Fibroblast of the conjunctiva (primary cell): ENCODE measurements around the gene KCNMA1.
"Not testable (repeated sequence)": the region's sequence is repeated elsewhere in the genome, so short reads cannot be mapped to it uniquely, and the experiment has no call there.

Experiments
- DNase-seq: peaks from one replicate; pipeline ENCODE4 v3.0.0-alpha.2; 2010; ENCODE audit warnings: low read depth

KCNMA1 gene

DNA sequence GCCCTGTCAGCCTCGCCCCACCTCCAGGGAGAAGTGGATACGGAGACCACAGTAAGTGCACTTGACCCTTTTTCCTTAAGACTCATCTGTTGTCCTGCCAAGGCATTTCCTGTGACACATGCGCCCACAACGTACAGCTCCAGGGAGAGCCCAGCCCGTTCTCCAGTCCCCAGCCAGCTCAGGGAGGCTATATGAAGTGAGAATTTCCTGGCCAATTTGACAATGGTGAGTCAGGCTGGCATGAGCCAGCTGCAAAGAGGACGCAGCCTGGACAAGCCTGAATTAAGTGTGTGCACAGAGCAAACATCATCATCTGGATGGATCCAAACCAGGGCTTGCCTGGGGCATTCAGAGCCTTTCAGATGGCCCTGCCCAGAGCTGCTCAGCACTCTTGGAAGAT lies 244.8 kb downstream of the KCNMA1 start:
- DNase-seq = peak; percentile 82

DNA sequence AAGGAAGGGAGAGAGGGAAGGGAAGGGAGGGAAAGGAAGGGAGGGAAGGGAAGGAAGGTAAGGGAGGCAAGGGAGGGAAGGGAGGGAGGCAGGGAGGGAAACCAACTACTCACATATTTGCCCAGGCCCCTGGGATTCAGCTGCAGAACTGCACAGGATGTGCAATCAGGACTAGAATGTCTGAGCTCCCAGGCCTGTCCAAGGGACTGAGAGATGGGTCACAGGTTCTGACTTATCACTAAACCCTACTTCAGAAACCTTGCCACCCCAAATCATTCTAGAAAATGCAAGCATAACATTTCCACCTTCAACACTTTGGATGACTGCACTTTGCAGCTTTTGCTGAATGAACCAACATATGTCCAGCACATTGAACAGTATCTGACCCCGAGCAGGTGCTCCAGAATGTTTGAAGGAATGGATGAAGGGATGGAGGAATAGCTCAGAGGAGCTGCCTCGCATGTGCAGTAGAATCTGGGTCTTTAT lies 245.3 kb downstream of the KCNMA1 start:
- DNase-seq = no peak

DNA sequence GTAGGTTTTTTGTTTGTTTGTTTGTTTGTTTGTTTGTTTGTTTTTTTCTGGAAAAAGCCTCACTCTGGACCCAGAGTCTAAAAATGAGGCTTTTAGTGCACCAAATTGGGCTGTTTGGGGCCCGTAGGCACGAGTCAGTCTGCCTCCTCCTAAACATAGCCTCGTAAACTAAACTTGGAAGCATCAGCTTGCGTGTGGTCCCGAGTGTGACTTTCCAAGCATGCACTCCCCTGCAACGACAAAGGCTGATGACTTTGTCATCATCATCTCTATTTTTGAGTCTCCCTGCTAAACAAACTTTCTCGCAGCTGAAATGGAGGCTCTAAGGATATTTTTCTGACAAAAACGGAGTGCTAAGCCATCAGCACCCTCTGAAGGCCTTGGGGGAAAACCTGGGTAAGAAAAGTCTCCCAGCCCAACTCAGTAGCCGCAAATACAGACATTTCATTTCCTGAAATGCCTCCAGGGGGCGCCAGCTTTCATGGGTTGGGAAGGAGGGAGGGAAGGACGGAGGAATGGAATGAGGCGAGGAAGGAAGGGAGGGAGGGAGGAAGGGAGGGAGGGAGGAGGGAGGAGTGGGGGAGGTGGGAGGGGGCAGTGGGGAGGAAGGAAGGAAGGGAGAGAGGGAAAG lies 245.9 kb downstream of the KCNMA1 start:
- DNase-seq = peak; percentile 76

- no peak for DNase-seq
These were observed 247.1 kb downstream of the KCNMA1 start for GRCh38 chr10:77390481-77390891.

DNA sequence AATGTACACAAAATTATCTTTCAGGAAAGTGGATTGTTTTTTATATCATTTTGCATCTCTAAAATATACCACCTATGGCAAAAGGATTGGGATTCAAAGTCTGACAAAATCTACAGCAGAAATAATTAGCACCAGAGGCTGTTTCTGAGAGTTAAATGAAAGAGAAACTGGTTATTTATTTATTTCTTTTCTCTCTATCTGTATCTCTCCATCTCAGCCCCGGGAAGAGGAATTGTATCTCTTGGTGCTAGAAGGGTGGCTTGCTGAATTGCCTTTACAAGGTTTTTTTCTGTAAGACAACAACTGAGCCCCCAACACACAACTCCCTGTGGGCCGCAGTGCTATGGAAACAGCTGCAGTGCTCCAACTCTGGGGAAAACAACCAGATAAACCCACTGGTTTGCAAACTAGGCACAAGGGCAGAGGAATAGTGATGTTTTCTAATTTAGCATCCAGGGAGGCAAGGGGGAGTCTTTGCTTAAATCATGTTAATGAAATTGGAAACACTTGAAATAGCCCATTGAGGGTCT lies 249.0 kb downstream of the KCNMA1 start:
- DNase-seq = no peak

DNA sequence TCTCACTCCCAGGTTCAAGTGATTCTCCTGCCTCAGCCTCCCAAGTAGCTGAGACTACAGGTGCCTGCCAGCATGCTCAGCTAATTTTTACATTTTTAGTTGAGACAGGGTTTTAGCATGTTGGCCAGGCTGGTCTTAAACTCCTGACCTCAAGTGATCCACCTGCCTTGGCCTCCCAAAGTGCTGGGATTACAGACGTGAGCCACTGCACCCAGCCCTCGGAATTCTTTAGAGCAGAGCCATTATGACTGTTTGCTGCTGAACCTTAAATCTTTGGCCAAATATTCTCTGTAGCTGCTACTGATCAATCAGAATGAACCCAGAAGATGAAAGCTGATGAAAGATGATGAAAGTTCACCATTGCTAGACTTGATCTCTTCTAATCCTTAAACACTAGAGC lies 249.9 kb downstream of the KCNMA1 start:
- not testable (repeated sequence) for DNase-seq

DNA sequence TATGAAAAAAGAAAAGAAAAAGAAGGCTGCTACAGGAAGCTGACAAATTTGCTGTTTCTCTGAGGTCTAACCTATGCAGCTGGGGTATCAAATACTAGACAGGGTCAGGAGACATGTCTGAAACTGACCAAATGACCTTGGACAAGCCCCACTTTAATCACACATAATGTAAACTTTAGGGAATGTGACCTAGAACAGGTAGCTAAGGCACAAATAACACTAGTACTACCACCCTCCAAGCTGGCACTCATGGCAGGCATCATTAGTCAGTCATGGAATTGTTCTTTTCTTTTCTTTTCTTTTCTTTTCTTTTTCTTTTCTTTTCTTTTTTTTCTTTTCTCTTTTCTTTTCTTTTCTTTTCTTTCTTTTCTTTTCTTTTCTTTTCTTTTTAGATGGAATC lies 250.4 kb downstream of the KCNMA1 start:
- no peak for DNase-seq

DNA sequence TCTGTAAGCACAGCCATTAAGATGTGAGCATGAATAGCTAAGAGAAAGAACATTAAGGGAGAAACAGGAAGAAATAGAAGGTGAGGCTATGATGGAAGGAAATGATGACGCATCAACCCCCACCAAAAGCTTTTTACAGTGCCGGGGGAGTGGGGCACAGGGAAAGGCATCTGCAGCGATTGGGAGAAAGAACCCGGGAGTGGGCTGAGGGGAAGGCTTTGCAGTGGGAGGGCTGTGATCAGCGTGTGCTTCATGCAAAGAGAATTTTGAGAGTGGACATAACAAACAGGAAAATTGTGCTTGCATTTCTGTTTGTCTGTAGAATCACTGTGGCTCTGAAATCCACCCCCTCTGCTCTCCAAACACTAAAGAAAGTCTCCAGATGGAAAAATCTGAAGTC lies 250.8 kb downstream of the KCNMA1 start:
- no peak for DNase-seq

DNA sequence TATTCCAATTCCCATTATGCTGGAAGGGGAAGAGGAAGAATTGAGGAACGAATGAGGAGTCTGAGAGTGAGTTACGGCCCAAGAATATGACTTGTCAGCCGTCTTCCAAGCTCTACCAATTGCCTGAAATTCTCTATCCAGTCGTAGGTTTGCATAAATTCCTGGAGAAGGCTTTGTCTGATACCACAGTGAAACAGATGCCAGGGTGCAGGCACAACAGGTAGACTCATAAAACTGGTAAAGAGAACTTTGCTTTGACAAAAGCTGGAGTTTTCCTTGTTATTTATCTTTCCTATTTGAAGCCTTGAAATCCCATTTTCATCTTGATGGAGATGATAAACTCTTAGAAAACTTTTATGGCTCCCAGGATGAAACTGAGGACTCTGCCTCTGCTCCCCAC lies 251.2 kb downstream of the KCNMA1 start:
- DNase-seq = no peak

GRCh38 chr10:77385315-77385714 lies 252.3 kb downstream of the KCNMA1 start:
- no peak for DNase-seq

DNA sequence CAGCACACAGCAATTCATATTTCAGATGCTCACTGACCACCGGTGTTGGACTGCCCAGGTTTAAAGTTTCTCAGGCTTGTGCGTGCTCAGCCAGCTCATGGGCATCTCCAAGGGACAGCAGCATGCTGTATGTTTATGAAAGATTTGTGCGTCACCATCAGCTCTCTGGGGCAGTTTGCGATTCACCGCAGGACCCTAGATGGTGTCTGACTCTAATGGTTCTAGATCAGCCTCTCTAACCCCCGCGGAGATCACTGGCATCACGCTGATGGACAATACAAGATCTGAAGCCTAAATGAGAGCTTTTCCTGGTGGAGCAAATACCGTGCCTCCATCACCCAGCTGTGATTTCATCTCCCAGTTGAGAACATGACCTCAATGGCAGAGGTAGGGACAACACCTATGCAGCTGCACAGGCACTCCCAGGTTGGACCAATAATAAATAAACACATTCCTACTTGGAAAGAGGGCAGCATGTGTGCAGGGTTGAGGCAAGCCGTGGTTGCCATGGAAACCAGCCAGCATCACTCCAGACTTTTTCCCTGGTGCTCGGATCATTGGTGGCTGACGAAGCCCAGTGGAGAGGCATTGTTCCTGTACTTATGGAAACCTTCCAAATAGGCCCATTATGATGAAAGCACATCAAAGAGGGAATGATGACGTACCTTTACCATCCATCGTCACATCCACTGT lies 253.6 kb downstream of the KCNMA1 start:
- no peak for DNase-seq

DNA sequence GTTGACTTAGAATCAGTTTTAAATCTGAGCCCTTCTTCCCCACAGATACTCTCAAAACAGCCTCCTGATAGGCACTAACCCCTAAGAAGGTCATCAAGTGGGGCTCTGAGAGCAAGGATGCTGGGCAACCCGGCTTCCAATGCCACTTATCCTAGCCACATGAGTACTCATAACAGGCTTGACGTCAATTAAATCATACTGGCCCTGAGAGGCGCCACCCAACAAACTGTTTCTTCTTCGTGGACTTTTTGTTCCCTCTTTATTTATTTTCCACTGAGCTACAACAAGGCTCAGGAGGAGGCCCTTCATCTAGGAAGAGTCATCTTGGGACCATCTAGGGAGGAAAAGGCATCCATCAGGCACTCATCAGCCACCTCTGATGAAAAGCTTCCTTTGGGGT lies 255.9 kb downstream of the KCNMA1 start:
- DNase-seq = no peak

DNA sequence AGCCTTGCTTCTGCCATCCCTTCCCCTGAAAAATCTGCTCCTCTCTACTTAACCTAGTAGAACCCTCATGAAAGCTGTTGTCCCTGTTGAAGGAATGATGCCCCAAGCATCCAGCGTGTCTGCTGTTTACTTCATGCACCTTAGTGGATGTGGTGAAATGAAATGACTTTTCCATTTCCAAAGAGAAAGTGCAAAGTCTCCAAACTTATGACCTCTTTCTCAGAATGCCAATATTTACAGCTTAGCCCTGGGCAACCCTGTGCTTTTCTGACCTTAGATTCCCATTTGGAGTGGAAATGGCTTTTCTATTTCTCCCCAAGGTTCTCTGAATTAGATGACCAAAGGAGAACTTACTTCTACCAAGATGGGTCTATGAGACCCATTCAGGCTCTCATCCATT lies 256.9 kb downstream of the KCNMA1 start:
- DNase-seq = no peak

DNA sequence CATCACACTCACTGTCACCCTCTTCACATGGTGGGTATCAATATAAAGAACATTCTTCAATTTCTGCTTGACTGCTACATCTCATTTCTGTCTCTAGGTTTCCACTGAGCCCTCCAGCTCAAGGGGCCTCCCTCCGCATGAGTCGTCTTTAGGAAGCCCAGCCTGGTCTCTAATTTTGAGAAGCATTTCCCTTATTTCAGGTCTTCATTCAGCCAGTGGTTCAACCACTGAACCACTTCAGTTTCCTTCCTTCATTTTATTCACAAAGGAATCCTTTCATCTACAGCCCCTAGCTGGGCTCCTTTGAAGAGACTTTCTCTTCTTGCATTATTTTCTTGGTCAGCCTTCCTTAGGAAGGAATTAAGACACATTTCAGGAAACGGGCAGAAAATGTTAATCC lies 257.4 kb downstream of the KCNMA1 start:
- DNase-seq = no peak

DNA sequence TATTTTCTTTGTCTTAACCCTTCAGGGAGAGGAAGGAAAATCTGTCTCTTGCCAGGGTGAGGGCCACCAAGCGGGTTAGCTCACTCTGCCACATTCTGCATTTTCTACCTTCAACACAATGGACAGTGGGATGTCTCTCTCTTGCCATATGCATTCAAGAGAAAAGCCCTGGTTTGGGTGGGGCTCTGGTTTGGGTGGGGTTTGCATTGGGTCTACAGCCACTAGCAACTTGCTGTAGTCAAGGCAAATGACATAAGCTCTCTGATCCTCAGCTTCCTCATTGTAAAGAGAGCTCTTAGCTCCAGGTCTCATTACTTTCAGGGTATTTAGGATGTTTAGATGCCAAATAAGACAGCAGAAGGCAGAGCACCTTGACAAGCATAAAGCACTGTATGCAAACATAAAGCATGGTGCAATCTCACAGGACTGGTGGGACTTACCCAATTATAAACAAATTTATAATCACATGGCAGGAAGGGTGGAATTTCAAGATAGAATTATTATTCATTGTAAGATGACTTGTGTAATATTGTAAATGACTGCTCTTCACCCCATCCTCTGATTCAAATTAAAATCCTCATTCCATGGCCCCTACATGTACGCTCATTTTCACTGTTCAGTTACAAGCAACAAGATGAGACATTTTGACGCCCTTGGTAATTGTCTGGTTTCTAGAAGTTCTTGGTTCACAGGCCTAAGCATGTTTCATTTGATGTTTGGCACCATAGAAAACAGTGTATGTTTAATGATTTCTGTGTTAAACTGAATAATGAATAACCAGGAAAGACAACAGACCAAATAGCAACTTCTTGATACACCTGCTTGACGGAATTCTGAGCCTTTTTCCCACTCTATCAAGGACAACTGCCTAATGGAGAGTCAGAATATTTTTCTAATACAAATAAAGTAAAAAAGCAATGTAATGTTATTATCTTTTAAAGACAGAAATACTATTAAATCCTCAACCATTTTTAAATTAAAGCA lies 258.9 kb downstream of the KCNMA1 start:
- no peak for DNase-seq

DNA sequence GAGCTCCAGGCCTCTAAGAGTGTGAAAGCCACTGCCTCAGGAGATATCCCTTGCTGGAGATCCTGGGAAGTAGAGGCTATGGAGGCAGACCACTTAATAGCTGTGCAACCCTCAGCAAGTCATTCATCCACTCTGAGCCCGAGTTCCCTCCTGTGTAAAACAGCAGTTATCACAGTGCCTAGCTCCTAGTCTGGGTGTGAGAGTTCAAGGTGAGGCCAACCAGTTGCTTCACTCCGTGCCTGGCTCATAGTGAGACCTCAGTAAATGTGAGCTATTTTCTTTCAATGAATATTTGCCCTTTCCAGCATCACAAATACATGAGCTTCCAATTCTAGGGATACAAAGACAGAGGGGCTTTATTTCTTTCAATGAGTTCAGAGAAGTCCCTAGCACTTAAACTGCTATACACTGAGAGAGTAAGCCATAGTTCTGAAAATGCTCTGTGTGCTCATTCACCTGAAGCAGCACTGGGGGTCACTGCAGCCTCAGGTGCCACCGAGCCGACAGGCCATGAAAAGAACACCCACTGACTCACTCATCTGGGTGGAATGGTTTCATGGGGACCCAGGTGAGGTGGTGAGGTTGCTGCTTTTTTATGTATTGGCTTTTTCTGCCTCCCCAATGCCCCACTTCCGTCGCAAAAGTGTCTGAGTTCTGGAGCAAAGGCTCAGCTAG lies 259.8 kb downstream of the KCNMA1 start:
- DNase-seq = no peak

DNA sequence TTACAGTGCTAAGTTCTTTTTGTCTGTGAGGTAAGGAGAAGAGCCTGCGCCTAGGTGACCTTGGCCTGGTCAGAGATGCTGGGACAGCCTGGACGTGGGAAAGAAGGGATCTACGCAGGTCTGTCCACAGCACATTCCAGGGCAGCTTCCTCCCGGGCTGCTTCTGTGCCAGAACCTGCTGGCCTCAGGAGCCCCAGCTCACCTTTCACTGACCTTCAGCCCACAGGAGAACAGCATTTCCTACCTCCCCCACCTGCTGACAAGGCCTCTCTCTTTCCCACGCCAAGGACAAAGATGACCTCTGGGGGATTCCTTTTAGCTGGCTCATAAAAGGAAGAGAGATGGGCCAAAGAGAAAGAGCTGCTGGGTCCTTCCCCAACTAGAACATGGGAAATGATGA lies 260.6 kb downstream of the KCNMA1 start:
- DNase-seq = no peak

GRCh38 chr10:77374189-77374656 lies 263.4 kb downstream of the KCNMA1 start:
- no peak for DNase-seq

DNA sequence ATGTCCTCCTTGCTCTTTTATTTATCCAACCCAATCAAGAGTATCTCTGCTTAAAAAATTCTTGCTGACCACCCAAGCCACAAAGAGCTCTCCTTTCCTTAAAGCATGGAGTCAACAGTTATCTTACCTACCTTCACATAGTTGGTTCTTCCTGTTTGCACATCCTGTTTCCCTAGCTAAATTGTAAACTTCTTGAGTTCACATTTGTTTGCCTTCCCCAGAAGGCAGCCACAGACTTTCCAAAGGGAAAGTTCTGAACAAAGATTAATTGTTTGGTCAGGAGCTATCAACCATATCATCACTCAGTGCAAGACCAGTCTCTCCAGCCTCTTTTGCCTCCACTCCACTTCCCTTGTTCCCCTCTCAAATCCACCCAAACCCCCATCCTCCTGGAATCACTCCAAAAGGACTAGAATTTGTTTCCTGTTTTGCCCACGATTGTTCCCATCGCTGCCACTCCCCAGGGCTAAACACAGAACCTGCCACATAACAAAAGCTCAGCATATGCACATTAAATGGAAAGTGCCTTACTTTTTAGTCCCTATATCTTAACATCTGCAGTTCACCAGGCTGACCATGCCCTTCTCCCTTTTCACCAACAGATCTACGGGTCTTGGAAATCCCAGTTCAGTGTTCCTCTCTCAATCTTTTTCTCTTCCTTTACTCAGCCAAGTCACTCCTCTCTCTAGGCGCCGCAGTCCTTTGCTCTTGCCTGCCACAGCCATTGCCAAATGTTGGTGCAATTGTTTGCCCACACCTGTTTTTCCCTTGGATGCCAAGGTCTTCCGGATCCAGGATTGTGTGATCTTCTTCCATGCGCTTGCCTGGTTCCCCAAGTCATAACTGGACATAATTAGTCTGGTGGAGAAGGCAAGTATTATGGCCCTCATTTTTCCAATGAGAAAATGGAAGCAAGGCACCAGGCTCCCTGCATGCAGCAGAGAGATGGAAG lies 265.5 kb downstream of the KCNMA1 start:
- no peak for DNase-seq

- no peak for DNase-seq
These were observed 266.2 kb downstream of the KCNMA1 start for GRCh38 chr10:77371421-77371820.

DNA sequence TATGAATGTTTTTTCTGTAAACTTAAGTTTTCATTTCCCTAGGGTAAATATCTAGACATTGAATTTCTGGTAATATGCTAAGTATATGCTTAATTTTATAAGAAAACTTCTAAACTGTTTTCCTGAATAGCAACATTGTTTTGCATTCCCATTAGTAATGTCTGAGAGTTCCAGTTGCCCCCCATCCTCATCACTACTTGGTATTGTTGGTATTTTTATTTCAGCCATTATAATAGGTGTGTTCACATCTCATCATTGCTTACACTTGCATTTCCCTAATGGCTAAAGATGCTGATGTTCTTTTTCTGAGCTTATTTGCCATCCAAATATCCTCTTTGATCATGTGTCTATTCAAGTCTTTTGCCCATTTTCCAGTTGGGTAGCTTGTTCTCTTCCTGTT lies 269.6 kb downstream of the KCNMA1 start:
- no peak for DNase-seq
